GM19397 (cell line): ENCODE measurements around the gene ZFYVE28.

Experiments
- ATAC-seq: cut with Tn5 transposase; IDR thresholded peaks from one replicate; pipeline ENCODE4 v1.9.1; 2021; ENCODE audit warnings: mild to moderate bottlenecking, moderate library complexity; ENCODE audit not compliant: unreplicated experiment

ZFYVE28 gene

DNA sequence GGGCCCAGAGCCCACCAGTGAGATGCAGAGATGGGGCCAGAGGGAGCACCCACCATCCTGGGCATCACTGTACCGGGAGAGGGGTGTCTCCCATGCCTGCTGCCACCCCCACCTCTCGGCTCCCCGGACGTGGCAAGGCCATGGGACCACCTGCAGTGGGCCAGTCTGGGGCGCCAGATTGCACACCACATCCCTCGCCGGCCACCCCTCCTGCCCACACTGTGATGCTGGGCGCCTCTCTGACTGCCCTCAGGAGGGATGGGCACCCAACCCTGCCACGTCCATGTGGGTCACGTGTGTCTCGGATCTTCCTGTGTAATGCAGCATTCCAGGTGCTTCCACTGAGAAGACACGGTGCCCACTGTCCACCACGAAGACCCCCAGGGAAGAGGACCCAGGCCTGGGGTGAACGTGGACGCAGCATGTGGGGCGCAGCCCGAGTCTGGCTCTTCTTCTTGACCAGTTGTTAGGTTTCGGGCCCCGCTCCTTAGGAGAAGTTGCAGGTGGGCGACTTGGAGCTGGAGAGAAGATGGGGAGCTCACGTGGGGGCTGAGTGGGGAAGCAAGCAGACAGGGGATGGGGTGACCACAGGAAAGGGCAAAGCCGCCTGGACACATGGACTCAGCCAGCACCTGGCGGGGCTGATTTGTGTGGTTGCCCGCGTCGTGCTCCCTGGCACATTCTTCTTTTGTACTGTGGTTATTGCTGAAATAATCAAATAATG lies 47.7 kb downstream of the ZFYVE28 start:
- no peak for ATAC-seq

DNA sequence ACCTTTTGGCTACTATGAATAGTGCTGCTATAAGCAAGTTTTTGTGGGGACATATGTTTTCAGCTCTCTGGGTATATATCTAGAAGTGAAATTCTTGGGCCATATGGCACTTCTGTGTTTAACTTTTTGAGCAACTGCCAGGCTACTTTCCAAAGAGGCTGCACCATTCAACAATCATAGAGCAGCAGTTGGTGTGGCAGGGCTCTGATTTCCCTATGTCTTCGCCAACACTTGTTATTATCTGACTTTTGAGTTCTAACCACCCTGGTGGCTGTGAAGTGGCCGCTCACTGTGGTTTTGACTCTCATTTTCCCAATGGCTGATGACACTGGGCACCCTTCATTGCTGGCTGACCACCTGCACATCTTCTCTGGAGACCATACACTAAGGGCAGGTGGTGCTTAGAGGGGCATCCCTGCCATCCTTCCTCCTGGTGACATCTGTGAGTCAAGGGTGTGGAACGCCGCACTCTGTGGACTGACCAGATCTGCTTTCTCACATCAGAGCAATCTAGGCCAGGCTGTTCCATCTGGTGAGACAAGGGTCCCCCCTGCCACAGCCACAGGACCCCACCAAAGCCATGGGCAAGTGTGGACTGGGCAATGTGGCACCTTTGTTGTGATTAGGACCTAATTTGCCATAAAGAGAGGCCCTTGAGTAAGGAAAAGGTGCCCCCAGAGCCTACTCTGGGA lies 49.6 kb downstream of the ZFYVE28 start:
- no peak for ATAC-seq

DNA sequence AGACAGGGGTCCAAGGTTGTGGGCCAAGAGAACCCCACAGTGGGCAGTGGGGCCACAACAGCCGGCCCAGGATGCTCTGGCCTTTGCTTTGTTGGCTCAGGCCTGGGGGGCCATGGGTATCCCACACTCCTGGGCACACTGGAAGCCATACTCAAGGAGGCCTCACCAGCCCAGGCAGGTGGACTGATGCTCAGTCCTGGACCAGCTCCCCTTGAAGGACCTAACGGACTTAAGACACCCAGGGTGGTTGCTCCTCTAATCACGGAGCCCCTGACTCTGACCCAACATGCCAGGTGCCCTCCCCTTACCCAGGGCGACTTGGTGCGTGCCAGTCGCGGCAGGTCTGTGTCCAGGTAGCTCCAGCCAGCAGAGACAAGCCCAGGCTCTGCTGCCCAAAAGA lies 50.8 kb downstream of the ZFYVE28 start:
- no peak for ATAC-seq

DNA sequence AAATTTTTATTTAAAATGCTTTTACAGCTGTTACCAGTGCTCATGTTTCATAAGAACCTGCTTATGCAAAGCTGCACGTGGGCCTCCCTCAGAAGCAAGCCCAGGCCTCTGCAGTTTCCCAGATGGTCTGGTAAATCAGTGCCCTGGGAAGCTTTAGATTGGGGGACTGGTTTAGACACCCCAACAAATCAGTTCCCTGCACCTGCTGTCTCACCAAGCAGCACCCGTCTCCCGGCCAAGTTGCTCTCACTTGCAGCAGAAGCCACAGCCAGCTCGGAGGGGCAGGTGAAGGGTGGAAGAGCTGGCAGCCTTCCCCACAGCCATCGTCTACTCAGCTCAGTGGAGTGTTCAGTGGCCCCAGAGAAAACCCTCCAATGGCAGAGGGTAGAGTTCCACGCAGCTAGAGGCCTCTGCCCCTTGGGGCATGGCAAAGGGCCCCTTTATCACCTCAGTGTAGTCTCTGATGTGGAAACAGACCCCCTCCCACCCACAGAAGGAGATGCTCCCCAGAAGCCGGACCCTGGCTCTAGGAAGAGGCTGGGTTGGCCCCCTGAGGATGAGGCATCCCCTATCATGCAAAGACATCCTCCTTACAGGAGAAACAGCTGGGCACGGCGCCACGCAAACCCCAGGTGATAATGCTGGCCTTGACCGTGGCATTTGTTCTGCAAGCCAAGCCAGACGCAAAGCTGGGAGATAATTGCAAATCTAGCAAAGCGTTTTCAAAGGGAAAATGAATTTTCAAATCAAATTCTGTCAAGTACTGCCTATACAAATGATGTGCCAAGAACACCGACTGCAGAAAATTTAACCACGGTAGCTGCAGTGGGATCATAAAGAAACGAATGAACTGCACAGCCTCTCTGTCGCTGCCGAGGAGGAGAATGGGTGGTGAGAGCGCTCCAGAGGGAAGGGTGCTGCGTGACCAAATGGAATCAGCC lies 51.9 kb downstream of the ZFYVE28 start:
- no peak for ATAC-seq

DNA sequence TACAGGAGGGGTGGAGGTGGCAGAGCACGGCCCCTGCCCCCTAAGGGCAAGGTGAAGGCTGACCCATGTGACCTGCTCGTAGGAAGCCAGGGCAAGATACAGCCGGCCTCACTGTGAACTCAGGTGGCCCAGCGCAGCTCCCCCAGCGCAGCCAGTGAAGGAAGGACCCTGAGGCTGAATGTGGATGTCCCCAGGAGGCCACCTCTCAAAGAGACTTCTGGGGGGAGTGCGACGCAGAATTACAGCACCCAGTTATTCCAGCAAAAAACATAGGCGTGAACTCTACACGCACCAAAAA lies 52.6 kb downstream of the ZFYVE28 start:
- no peak for ATAC-seq

DNA sequence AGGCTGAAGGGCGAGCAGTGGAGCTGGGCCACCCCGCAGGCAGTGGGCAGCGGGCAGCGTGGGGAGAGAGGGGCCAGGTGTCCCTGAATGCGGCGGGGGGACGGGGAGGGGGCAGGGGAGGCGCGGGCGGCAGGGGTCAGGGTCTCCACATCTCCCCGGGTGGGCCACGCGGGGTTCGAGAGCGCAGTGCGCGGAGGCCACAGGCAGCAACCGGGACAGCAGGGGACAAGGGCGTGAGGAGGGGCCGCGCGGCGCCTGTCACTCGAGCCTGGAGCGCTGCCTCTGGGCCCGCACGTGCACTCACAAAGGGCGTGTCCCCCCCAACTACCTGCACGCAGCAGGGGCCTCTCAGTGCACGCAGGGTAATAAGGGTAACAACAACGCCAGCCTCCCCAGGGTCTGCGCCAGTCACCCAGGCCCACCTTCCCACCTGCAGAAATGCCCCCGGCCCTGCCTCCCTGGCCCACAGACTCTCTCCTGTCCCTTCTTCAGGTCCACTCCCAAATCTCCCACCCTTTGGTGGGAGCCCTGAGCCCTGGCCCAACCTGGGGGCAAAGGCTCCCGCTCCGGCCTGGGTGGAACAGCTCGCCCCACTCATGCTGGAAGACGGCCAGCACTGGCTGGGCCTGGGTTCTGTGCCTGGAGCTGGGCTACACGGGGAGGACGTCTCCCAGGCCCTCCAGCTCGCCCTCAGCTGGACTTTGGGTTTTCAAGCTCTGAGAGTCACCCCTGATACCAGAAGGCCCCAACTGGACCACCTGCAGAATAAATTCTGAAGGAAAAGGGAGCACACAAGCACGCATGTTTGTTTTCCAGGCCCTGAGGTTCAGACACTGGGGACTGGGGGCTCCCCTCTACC lies 53.2 kb downstream of the ZFYVE28 start:
- ATAC-seq: no peak

DNA sequence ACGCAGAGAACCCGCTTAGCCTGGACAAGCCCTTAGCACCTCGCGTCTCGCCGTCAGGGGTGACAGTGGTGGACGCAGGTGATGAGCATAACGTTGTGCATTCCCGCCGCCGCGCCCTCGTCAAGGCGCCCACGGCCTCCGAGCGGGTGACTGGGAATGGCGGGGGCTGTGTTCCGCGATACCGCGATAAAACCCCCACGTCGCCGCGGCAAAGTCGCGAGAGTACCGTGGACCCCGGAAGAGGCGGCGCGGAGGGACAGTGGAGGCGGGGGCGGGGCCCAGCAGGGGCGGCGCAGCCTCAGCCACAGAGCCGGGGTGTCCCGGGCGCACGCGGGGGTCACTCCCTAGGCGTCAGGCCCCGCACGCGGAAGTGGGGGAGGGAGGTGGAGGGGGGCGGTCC lies 53.8 kb downstream of the ZFYVE28 start:
- ATAC-seq: no peak

DNA sequence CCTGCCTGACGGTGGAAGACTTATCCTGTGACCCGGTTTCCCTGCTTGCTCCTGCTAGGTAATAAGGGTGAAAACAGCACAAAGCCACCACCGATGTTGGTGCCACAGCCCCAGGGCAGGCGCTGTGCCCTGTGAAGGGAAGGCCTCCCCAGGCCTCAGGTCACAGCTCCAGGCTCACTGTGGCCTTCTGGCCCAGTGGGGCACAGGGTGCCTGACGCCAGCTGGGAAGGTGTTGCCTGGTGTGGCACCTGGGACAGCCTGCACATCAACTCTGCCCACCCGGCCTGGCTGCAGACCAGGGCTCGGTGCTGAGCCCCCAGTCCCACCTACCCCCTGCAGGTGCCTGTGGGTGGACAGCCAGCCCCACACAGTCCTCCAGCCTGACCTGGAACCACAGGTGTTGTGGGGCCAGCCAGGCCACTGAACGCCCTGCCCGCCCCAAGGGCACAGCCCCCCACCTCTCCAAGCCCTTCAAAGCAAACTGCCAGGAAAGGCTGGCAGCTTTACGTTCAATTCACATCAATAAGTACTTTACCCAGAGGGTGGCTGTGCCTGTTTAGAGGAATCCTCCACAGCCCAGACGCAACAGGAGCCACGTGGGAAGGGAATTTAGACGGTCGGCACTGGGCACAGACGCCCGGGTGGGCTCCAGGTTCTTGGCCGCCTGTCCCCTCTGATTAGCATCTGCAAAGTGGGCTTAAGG lies 54.3 kb downstream of the ZFYVE28 start:
- no peak for ATAC-seq

DNA sequence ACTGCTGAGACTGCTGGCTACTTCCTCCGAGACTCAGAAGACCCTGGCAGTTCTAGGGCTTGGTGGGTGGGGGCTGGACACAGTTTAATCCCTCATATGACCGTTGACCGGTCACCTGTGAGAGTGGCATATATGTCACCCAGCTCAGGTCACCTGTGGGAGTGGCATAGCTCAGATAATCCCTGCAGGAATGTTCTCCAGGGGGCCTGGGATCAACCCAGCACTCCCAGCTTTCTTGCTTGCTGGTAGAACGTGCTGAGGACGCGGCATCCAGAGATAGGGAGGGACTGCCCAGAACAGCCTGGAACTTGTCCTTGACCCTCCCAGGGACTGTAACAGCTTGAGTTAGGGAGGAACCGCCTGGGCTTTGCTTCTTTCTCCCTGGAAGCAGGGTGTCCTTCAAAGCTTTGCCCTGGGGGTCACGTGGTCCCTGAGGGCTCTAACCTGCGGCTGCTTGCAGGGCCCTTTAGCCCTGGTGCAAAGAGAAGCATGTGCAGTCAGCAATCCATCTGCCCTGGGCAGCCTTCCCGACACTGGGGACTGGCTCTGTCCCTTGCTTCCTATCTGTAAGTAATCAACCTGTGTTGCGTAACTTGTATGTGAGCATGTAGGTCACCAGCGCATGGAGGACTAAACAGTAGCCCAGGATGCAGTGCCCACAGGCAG lies 55.3 kb downstream of the ZFYVE28 start:
- no peak for ATAC-seq

DNA sequence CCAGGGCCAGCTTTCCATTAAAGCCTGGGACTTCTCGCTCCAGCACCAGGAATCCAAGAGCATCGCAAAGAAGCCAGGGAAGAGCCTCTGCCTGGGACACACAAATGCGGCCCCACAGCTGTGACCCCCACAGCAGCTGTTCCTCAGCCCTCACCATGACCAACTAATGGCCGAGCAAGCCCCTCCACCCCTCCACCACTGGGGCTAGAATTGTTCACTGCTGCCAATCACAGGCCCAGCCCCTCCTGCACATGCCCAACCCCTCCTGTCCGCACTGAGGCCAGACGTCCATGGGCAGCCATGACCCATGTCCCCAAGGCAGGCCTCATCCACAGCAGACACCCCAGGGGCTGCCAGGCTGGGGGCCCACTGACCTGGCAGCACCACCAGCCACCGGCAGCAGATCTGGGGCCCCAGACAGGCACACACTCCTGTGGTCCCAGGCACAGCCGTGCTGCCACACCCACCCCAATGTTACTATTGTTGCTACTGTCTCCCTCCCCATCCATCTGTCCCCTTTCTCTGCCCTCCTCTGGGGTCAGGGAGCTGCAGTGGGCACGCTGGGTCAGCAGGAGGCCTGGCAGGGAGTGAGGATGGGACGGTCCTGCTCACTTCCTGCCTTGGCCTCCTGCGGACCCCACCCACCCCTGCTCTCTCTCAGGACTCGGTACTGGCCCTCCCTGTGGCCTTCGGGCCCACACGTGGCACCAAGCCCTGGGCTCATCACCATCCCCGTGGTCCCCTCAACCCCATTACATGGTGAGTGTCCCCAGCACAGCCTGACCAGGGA lies 56.0 kb downstream of the ZFYVE28 start:
- ATAC-seq: no peak

DNA sequence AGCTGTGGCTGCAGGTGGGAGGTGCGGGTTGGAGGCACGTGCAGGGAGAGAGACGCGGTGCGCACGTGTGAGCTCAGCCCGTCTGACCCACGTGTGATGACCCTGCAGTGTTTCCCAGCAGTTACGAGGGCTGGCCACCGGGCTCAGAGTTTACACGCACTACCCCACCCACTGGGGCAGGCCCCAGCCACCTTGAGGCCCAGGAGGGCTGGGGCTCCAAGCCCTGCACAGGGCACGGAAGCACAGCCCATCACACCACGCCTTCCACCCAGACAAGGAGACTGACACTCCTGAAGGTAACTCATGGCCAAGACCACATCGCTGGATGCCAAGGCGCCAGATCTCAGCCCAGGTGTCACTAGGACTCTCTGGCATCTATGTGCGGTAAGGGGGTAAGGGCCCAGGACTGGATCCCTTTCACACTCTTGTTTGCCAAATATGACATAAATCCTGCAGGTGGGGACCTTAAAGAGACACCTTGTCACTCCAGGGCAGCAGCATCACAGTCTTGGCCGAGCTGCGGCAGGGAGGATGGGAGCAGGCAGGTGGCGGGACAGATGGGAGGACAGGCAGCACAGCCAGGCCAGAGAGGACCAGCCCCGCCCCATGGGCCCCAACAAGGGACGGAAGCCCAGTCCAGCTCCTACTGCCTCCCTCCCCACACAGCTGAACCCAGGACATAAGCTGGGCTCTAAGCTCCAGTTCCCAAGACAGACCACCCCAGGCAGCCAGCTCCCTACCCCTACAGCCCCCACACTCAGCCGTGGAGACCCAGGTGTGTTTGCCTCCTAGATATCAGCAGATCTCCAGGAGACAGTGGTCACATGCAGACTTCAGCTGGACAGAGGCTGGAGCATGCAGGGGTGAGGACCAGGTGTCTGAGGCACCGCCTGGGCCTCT lies 56.8 kb downstream of the ZFYVE28 start:
- no peak for ATAC-seq

DNA sequence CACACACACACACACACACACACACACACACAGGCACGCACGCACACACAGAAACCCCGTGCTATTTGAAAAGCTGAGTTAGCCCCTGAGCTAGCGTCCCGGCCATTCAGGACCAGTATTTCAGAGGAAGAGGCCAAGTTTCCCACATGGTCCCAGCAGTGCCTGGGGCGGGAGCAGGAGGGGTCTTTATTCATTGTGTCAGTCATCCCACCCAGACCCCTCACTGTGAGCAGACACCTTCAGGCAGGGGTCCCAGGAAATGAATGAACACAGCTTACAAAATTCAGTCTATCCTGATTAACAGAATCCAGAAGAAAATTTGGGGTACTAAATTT lies 58.1 kb downstream of the ZFYVE28 start:
- no peak for ATAC-seq

DNA sequence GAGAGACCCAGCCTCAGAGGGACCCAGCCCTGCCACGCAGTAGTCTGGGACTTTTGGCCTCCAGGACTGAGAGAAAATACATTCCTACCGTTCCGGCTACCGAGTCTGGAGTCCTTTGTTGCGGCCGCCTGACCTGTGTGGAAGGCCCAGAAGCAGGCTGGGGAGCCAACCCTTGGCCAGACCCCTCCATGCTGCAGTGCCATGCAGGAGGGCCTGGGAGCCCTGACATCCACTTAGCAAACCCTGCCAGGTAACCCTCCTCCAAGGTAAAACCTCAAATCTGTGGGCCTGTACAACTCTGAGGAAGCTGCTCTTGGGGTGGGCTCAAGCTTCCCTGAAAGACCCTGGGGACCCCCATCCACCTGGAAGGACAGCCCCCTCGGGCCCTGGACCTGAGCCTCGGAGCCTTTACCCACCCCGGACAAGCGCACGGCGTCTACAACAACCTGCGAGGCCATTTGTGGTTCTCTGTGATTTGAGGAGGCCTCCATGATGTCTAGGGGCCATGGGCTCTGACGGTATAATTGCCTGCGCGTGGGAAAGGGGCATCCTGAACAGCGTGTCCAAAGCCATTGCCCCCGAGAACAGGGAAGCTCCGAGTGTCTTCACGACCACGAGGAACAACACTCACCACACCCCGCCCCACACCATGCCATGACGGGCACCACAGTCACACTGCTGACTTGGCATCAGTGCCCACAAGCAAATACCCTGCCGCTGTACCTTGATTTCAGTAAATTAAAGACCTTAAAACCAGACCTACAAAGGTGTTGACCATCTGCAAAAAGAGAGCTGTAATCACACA lies 58.7 kb downstream of the ZFYVE28 start:
- no peak for ATAC-seq

DNA sequence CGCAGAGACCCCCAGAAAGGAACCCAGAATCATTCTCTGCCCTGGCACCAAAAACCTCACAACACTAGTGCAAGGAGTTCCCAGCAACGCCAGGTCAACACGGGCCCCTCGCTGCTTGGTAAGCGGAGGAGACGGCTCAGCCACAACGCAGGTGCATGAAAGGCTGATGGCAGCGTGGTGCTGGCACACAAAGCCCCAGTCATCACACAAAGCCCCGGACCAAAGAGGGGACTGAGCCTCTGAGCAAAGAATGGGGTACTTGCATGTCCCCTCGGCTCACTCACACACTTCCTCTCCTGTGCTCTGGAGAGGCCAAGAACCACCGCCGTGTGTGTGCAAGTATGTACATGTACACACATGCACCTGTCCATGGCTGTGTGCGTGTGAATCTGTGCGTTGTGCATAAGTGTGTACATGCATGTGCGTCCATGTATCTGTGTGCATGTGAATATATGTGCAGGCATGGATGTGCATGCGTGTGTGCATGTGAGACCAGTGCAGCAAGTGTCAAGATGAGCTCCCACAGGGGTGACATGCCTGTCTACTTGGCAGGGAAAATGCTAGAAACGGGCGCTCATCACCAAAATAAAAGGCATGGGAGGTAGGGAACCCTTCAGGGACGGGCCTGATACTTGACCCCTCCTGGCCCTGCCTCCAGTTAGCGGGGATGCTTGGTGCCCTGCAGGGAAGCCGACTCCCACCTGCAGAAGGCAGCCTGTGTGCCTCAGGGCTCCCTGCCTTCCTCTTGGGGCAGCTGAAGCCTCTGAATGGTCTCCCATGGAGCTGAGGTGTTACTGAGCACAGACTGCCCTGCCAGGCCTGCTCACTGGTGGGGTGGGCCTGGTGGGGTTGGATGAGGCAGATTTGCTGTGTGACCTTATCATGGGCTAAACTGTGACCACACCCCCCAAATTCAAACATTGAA lies 60.4 kb downstream of the ZFYVE28 start:
- no peak for ATAC-seq

DNA sequence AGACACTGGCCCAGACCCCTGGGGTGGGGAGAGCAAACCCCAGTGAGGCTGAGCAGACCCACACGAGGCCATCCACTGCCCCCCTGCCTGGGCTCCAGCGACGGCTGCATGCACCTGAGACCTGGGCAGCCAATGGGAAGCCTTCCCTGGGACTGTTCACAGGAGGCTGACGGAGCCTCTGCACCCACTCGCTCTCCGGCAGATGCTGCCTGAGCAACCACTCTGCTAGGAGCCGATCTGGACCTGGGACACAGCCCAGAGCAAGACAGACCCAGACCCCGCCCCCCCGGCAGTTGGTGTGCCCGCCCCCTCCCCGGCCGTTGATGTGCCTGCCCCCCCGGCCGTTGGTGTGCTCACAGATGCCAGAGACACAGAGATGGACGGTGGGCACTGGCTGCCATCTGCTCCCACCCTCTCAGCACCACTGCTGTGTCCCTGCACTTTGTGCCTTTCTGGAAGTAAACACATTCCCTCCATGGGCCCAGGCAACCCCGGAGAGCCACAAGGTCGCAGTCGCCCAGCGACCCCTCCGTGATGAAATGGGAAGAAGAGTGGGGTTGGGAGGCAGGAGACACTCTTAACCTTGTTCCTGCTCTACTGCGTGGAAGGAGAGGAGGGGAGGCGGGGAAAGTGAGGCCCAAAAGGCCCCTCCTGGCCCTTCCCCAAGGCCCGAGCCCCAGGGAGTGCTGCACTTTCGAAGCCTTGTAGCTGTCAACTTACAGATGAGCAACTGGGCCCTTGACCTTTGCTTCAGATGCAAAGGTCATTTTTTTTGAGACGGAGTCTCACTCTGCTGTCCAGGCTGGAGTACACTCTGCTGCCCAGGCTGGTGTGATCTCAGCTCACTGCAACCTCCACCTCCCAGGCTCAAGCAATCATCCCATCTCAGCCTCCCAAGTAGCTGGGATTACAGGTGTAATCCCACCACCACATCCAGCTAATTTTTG lies 62.0 kb downstream of the ZFYVE28 start:
- ATAC-seq: no peak
